ENCODE results near the gene SKAP1.

GRCh38 chr17:48106802-48107136, 323.2 kb downstream of the SKAP1 start:
- TF ChIP-seq, protein P1, sequence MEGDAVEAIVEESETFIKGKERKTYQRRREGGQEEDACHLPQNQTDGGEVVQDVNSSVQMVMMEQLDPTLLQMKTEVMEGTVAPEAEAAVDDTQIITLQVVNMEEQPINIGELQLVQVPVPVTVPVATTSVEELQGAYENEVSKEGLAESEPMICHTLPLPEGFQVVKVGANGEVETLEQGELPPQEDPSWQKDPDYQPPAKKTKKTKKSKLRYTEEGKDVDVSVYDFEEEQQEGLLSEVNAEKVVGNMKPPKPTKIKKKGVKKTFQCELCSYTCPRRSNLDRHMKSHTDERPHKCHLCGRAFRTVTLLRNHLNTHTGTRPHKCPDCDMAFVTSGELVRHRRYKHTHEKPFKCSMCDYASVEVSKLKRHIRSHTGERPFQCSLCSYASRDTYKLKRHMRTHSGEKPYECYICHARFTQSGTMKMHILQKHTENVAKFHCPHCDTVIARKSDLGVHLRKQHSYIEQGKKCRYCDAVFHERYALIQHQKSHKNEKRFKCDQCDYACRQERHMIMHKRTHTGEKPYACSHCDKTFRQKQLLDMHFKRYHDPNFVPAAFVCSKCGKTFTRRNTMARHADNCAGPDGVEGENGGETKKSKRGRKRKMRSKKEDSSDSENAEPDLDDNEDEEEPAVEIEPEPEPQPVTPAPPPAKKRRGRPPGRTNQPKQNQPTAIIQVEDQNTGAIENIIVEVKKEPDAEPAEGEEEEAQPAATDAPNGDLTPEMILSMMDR (IDR thresholded peaks at IDR 0.05) = no peak
- TF ChIP-seq POLR2AphosphoS5 (IDR thresholded peaks at IDR 0.05) (no peak), POLR2A (IDR thresholded peaks at IDR 0.05) (no peak), EP300 (IDR thresholded peaks at IDR 0.05; ENCODE audit: low read depth) (no peak)
